Stimulated activated CD8-positive, alpha-beta memory T cell treated with anti-CD3 and anti-CD28 coated beads, Interleukin-12 subunit alpha, Interleukin-12 subunit beta, amount 100 ng/mL, for 4 hours (primary cell): ENCODE measurements around the gene MARCHF3.

Source experiments
- DNase-seq: peaks from one replicate; pipeline ENCODE4 v3.0.0-alpha.2; 2020; ENCODE audit warnings: low read depth

MARCHF3 gene

GRCh38 chr5:126982926-126983873 lies 47.2 kb downstream of the MARCHF3 start:
- DNase-seq, result no peak

GRCh38 chr5:126982202-126982601 lies 48.2 kb downstream of the MARCHF3 start:
- DNase-seq, result no peak

- DNase-seq, result no peak
Measured at GRCh38 chr5:126981701-126982100, 48.7 kb downstream of the MARCHF3 start.

GRCh38 chr5:126981222-126981621 lies 49.1 kb downstream of the MARCHF3 start:
- DNase-seq, result no peak

- DNase-seq, result no peak
Measured at GRCh38 chr5:126978258-126978657, 52.1 kb downstream of the MARCHF3 start.

GRCh38 chr5:126976520-126977172 lies 53.7 kb downstream of the MARCHF3 start:
- no peak for DNase-seq

- DNase-seq, result no peak
Measured at GRCh38 chr5:126975796-126976195, 54.6 kb downstream of the MARCHF3 start.

GRCh38 chr5:126973193-126973592 lies 57.2 kb downstream of the MARCHF3 start:
- DNase-seq, result no peak

GRCh38 chr5:126972062-126972895 lies 58.1 kb downstream of the MARCHF3 start:
- DNase-seq, result peak; percentile 6

GRCh38 chr5:126971455-126972031 lies 58.8 kb downstream of the MARCHF3 start:
- no peak for DNase-seq

GRCh38 chr5:126970517-126971017 lies 59.8 kb downstream of the MARCHF3 start:
- DNase-seq, result no peak

GRCh38 chr5:126969548-126969947 lies 60.8 kb downstream of the MARCHF3 start:
- no peak for DNase-seq

- DNase-seq, result no peak
Measured at GRCh38 chr5:126967808-126968466, 62.4 kb downstream of the MARCHF3 start.

- DNase-seq, result no peak
Measured at GRCh38 chr5:126965487-126965886, 64.9 kb downstream of the MARCHF3 start.

GRCh38 chr5:126965061-126965475 lies 65.3 kb downstream of the MARCHF3 start:
- no peak for DNase-seq

GRCh38 chr5:126963822-126964375 lies 66.5 kb downstream of the MARCHF3 start:
- no peak for DNase-seq

- no peak for DNase-seq
Measured at GRCh38 chr5:126961702-126962101, 68.7 kb downstream of the MARCHF3 start.

- DNase-seq, result no peak
Measured at GRCh38 chr5:126961128-126961527, 69.2 kb downstream of the MARCHF3 start.

GRCh38 chr5:126959188-126959587 lies 71.2 kb downstream of the MARCHF3 start:
- DNase-seq, result no peak

GRCh38 chr5:126956991-126957390 lies 73.4 kb downstream of the MARCHF3 start:
- DNase-seq, result no peak

- DNase-seq, result no peak
Measured at GRCh38 chr5:126954981-126955380, 75.4 kb downstream of the MARCHF3 start.
